Prostate gland (tissue), 2 donors: ENCODE measurements around the gene OTULINL.

Experiments used
- CTCF ChIP-seq, 4 experiments: fragments of 200-600 bp in 2 of 4; fragments of 450-650 bp in 2 of 4; sonication (generic) in 2 of 4; IDR thresholded peaks; 1 replicate in 3 of 4; 2 replicates in 1 of 4; pipeline ENCODE4 v1.5.1; 2016 to 2019; ENCODE audit warnings: antibody characterized with exemption in 4 of 4, mild to moderate bottlenecking in 2 of 4, moderate library complexity in 2 of 4
- POLR2A ChIP-seq: fragments of 450-650 bp; IDR thresholded peaks from one replicate; pipeline ENCODE4 v1.6.1; 2016; ENCODE audit warnings: antibody characterized with exemption, mild to moderate bottlenecking
- POLR2AphosphoS5 ChIP-seq: sonication (generic); formaldehyde crosslinking; IDR thresholded peaks from one replicate; pipeline ENCODE4 v1.6.1; 2017; ENCODE audit warnings: antibody characterized with exemption

DNA sequence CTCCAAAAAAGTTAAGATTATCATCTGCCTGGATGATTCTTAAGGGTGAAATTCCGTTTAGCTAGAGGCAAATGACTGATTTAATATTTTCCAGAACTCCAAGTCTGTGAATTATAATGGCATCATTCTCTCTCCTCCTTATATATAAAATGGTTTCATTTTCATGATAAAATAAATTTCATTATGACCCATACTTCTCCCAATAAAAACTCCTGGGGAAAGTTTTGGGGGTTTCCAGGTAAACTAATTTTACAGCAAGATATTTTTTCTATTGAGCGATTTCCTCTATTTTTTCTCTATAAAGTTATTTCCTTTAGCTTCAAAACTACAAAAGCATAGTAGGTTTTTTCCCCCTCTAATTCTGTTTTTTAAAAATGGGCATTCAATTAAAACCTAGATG is 75.3 kb downstream of the OTULINL start:
- TF ChIP-seq POLR2AphosphoS5 (no peak), CTCF (IDR thresholded peaks at IDR 0.05) (no peak), POLR2A (no peak)
